NK-92 (cell line): ENCODE results near the gene CREB5.
"Not testable (repeated sequence)": the region's sequence is repeated elsewhere in the genome, so short reads cannot be mapped to it uniquely, and the experiment has no call there.

ENCODE experiments used
- DNase-seq: peaks from one replicate; lab custom pipeline; 2025; ENCODE audit not compliant: unreplicated experiment; lab: John Stamatoyannopoulos, UW

CREB5 gene

GRCh38 chr7:28411876-28412662, at the start of gene CREB5:
Gene CREB5 (plus strand): TSS chr7:28412518. CDS start chr7:28412915, 397 bp downstream.
- DNase-seq, result no peak

- DNase-seq, result no peak
These were observed 49.5 kb upstream of the CREB5 start for GRCh38 chr7:28362812-28363211.

GRCh38 chr7:28364082-28364481, 48.2 kb upstream of the CREB5 start:
- DNase-seq, result no peak

- no peak for DNase-seq
These were observed 42.8 kb upstream of the CREB5 start for GRCh38 chr7:28369523-28369922.

- DNase-seq, result no peak
These were observed 40.5 kb upstream of the CREB5 start for GRCh38 chr7:28371846-28372245.

- DNase-seq, result no peak
These were observed 38.3 kb upstream of the CREB5 start for GRCh38 chr7:28373990-28374389.

- DNase-seq, result no peak
These were observed 36.6 kb upstream of the CREB5 start for GRCh38 chr7:28375729-28376128.

- no peak for DNase-seq
These were observed 35.7 kb upstream of the CREB5 start for GRCh38 chr7:28376634-28377033.

GRCh38 chr7:28378574-28379149, 33.7 kb upstream of the CREB5 start:
- no peak for DNase-seq

GRCh38 chr7:28381466-28381865, 30.9 kb upstream of the CREB5 start:
- DNase-seq, result no peak

GRCh38 chr7:28382144-28382543, 30.2 kb upstream of the CREB5 start:
- no peak for DNase-seq

GRCh38 chr7:28383975-28384374, 28.3 kb upstream of the CREB5 start:
- DNase-seq, result no peak

- DNase-seq, result no peak
These were observed 22.6 kb upstream of the CREB5 start for GRCh38 chr7:28389504-28390395.

GRCh38 chr7:28390426-28390825, 21.9 kb upstream of the CREB5 start:
- DNase-seq, result no peak

GRCh38 chr7:28392289-28392688, 20.0 kb upstream of the CREB5 start:
- DNase-seq, result no peak

- DNase-seq, result no peak
These were observed 16.9 kb upstream of the CREB5 start for GRCh38 chr7:28395404-28395803.

GRCh38 chr7:28395831-28396230, 16.5 kb upstream of the CREB5 start:
- no peak for DNase-seq

GRCh38 chr7:28397141-28397540, 15.2 kb upstream of the CREB5 start:
- DNase-seq, result no peak

GRCh38 chr7:28400838-28401360, 11.4 kb upstream of the CREB5 start:
- DNase-seq, result no peak

- DNase-seq, result not testable (repeated sequence)
These were observed 10.8 kb upstream of the CREB5 start for GRCh38 chr7:28401567-28401966.

GRCh38 chr7:28405662-28406061, 6.7 kb upstream of the CREB5 start:
- DNase-seq, result no peak
